AG10803 (cell line): ENCODE data around the gene JMJD8.

ENCODE experiments used
- DNase-seq: peaks from one replicate; pipeline ENCODE4 v3.0.0; 2010; ENCODE audit warnings: low read depth
- H3K4me3 ChIP-seq: 2 replicates; pipeline ENCODE4 v1.5.1; 2011; ENCODE audit warnings: mild to moderate bottlenecking, low read length, control low read depth
- CTCF ChIP-seq: conservative IDR thresholded peaks from 2 replicates; pipeline ENCODE4 v1.5.1; 2011; ENCODE audit warnings: mild to moderate bottlenecking, low read length, control low read depth, inconsistent platforms

JMJD8 gene

DNA sequence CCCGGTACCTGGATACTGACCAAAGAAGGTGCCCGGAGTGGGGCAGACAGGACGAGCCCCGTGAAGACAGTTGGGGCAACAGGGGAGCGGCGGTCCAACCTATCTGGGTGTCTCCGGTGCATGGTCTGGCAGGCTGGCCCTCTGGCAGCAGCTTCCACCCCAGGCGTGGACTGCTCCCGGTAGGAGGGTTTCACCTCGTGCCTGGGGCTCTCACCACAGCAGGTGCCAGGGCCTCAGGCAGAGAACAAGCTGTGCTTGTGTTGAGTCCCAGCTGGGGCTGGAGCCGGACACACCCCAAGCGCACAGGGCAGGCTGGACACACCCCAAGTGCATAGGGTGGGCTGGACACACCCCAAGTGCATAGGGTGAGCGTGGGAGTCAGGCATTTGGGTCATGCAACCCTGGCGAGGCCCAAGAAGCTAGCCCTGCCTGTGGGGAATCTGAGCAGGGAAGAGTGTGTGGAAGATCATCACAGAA, 23.0 kb upstream of the JMJD8 start:
- no peak for TF ChIP-seq CTCF
- DNase-seq = no peak
- H3K4me3 ChIP-seq = no peak overlapping the region

GRCh38 chr16:706189-707061, 22.3 kb upstream of the JMJD8 start:
- TF ChIP-seq CTCF = no peak
- no peak for DNase-seq
- no peak overlapping the region for H3K4me3 ChIP-seq

DNA sequence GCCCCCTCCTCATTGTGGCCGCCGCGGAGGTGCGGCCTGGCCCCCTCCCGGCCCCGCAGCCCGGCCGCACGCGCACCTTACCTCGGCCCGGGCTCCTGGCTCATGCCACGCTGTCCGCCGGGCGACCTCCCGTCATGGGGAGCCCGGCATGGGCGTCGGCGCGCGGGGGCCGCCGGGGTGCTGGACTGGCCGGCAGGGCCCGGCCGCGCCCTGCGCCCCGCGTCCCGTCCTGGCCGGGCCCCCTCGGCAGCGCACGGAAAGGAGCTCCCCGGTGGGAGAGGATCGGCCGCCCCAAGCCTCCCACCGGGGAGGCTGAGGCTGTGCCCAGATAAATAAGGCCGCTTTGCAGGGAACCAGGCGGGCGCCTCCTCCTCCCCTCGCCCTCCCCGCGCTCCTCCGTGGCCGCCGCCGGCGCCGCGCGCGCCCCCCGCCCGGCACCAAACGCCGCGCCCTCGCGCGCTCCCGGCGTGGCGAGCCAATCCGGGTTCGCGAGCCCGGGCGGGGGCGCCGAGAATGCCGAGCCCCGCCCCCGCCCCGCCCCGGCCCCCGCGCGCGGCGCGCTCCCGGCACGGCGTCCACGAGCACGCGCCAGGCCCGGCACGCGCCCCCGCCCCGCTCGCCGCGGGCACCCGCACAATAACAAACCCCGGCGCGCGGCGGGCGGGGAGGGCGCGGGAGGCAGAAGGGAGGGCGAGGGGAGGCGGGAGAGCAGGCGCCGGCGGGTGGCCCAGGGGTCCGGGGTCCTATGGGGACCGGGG, 21.5 kb upstream of the JMJD8 start, which contains the start of gene FBXL16:
Gene FBXL16 (minus strand): TSS at position 371 of the 758 bp plus-strand sequence. CDS start 8,396 bp downstream, outside the sequence.
- no peak for DNase-seq
- H3K4me3 ChIP-seq = no peak within 1 kb of the TSS
- TF ChIP-seq CTCF = no peak

DNA sequence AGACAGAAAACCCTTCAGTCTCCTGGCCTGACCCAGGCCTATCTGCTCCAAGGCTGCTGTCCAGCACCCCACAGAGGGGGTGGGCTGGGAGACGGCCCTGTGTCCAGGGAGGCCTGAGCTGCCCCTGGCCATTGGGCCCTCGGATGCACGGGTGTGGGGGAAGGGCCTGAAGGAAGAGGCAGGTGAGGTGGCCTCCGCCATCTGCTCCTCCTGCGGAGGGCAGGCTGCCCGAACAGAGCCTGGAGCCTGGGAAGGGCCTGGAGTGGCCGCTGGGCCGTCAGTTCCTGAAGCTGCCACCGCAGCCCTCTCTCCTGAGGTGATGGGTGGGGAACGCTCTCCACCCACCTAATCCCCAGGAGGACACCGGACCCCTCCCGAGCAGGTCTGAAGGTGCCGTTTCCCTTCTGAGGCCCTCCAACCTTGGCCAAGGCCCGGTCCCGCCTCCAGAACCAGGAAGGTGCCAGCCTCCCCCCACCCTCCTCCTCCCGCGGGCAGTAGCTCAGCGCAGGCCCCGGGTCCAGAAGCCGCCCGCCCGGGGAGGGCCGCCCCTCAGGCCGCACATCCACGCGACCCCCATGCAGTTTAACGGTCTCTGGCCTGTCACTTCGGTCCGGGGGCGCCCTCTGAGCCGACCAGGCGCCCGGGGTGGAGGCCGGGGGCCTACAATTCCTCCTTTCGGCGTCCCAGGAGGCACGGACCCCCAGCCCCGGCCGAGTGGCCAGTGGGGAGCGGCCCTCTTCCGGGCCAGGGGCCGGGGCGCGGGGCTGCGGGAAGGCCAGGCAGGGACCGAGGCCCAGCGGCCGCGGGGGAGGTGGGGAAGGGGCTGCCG, 20.6 kb upstream of the JMJD8 start:
- no peak for DNase-seq
- TF ChIP-seq CTCF = no peak

GRCh38 chr16:704047-704446, 19.9 kb upstream of the JMJD8 start:
- TF ChIP-seq CTCF = no peak
- DNase-seq = no peak
- no peak overlapping the region for H3K4me3 ChIP-seq

More for the DNA sequence above, 20.6 kb upstream of the JMJD8 start:
- H3K4me3 ChIP-seq = no peak overlapping the region

- no peak for DNase-seq
- H3K4me3 ChIP-seq = no peak overlapping the region
- TF ChIP-seq CTCF = no peak
Observed at GRCh38 chr16:703406-703805, 19.3 kb upstream of the JMJD8 start.
